GM18858 (cell line): ENCODE results near the gene TMEM95.
"Not testable (repeated sequence)": the region's sequence is repeated elsewhere in the genome, so short reads cannot be mapped to it uniquely, and the experiment has no call there.

Experiments used
- ATAC-seq: cut with Tn5 transposase; IDR thresholded peaks from one replicate; pipeline ENCODE4 v1.9.1; 2021; ENCODE audit not compliant: unreplicated experiment

The TMEM95 gene

GRCh38 chr17:7323731-7324437 is 31.1 kb upstream of the TMEM95 start:
- ATAC-seq = no peak

GRCh38 chr17:7324438-7324779 is 30.5 kb upstream of the TMEM95 start:
- ATAC-seq = no peak

- no peak for ATAC-seq
Measured at GRCh38 chr17:7325031-7325528, 29.9 kb upstream of the TMEM95 start.

GRCh38 chr17:7326186-7326585 is 28.8 kb upstream of the TMEM95 start:
- ATAC-seq = no peak

- no peak for ATAC-seq
Measured at GRCh38 chr17:7327056-7327455, 27.9 kb upstream of the TMEM95 start.

GRCh38 chr17:7327501-7327900 is 27.5 kb upstream of the TMEM95 start:
- no peak for ATAC-seq

- no peak for ATAC-seq
Measured at GRCh38 chr17:7328009-7328408, 26.9 kb upstream of the TMEM95 start.

- peak; percentile 9 for ATAC-seq
Measured at GRCh38 chr17:7328840-7329373, 26.0 kb upstream of the TMEM95 start, which contains the start of gene NEURL4. Gene NEURL4 (minus strand): TSS chr17:7329335. CDS start chr17:7329312, 23 bp downstream.

GRCh38 chr17:7329374-7329996 is 25.5 kb upstream of the TMEM95 start:
- ATAC-seq = peak; percentile 46

GRCh38 chr17:7329997-7330637 is 24.8 kb upstream of the TMEM95 start:
- peak; percentile 16 for ATAC-seq

GRCh38 chr17:7330638-7331015 is 24.3 kb upstream of the TMEM95 start:
- ATAC-seq = no peak

GRCh38 chr17:7332111-7332510 is 22.8 kb upstream of the TMEM95 start:
- ATAC-seq = no peak

- ATAC-seq = not testable (repeated sequence)
Measured at GRCh38 chr17:7332600-7333069, 22.3 kb upstream of the TMEM95 start.

- no peak for ATAC-seq
Measured at GRCh38 chr17:7334938-7335538, 19.9 kb upstream of the TMEM95 start.

- not testable (repeated sequence) for ATAC-seq
Measured at GRCh38 chr17:7335765-7336164, 19.2 kb upstream of the TMEM95 start.

- ATAC-seq = no peak
Measured at GRCh38 chr17:7336240-7337175, 18.4 kb upstream of the TMEM95 start, which contains the start of gene ACAP1. Gene ACAP1 (plus strand): TSS chr17:7336529. CDS start chr17:7336735, 206 bp downstream.

- not testable (repeated sequence) for ATAC-seq
Measured at GRCh38 chr17:7337600-7337999, 17.4 kb upstream of the TMEM95 start.

GRCh38 chr17:7340179-7340578 is 14.8 kb upstream of the TMEM95 start:
- no peak for ATAC-seq

GRCh38 chr17:7341842-7342241 is 13.1 kb upstream of the TMEM95 start:
- no peak for ATAC-seq

- no peak for ATAC-seq
Measured at GRCh38 chr17:7343250-7343649, 11.7 kb upstream of the TMEM95 start.
